Cardiac muscle cell (in vitro differentiated cells and primary cell): ENCODE results near the gene NADK2. TPM values are rescaled to one million over a fixed set of nuclear protein-coding genes. Genes with fewer than 3 reads are reported as not detected.

Source experiments
- DNase-seq, 2 donors: peaks; one replicate each; pipeline versions ENCODE4 v3.0.0 to v3.0.0-alpha.2; 2010 to 2017; ENCODE audit warnings: low read depth in 1 of 2, low spot score in 1 of 2
- H3K27ac ChIP-seq: fragments of 200-600 bp; sonication (generic); 2 replicates; pipeline ENCODE4 v1.5.1; 2016
- H3K27me3 ChIP-seq: fragments of 200-600 bp; sonication (generic); 2 replicates; pipeline ENCODE4 v1.6.0; 2016; ENCODE audit warnings: control low read depth
- H3K36me3 ChIP-seq: fragments of 200-600 bp; sonication (generic); 2 replicates; pipeline ENCODE4 v1.5.1; 2016; ENCODE audit warnings: control low read depth
- H3K4me1 ChIP-seq: fragments of 200-600 bp; sonication (generic); 2 replicates; pipeline ENCODE4 v1.8.1; 2017; ENCODE audit warnings: low read depth, mild to moderate bottlenecking, mixed run types
- H3K4me3 ChIP-seq: fragments of 200-600 bp; sonication (generic); 2 replicates; pipeline ENCODE4 v1.5.1; 2016; ENCODE audit warnings: mild to moderate bottlenecking
- H3K9me3 ChIP-seq: fragments of 200-600 bp; sonication (generic); 2 replicates; pipeline ENCODE4 v1.5.1; 2017; ENCODE audit warnings: low read depth, mild to moderate bottlenecking, control low read depth
- polyA plus RNA-seq: library from polyadenylated mRNA; unstranded; fragments of >200 nt; fragmentation: Nextera tagmentation; extraction: Ambion mirVana; gene quantifications from 2 replicates; pipeline ENCODE4 v1.2.1, GENCODE V29; 2016
- total RNA-seq: library from RNA; depleted of rRNA; stranded (reverse); fragments of >200 nt; gene quantifications from 2 replicates; pipeline ENCODE4 v1.2.3, GENCODE V29; 2016
- TF ChIP-seq, protein P1 (sequence below): IDR thresholded peaks from 2 replicates; pipeline ENCODE4 v1.5.1; 2012; ENCODE audit warnings: low read depth, mild to moderate bottlenecking, low read length

NADK2 gene
- total and polyA plus RNA-seq, 2 experiments from 2014 or later, result 37.8 to 41.3 TPM

- Histone ChIP-seq H3K4me1 (peaks cover 9% of the 10 kb centered on the region), H3K27me3 (no peaks in the 10 kb centered on the region), H3K9me3 (no peaks in the 10 kb centered on the region), H3K36me3 (no peaks in the 10 kb centered on the region), H3K4me3 (no peak overlapping the region), H3K27ac (no peak overlapping the region)
- DNase-seq, result peak in 1 of 2 donors; percentile 25
- TF ChIP-seq, protein P1, sequence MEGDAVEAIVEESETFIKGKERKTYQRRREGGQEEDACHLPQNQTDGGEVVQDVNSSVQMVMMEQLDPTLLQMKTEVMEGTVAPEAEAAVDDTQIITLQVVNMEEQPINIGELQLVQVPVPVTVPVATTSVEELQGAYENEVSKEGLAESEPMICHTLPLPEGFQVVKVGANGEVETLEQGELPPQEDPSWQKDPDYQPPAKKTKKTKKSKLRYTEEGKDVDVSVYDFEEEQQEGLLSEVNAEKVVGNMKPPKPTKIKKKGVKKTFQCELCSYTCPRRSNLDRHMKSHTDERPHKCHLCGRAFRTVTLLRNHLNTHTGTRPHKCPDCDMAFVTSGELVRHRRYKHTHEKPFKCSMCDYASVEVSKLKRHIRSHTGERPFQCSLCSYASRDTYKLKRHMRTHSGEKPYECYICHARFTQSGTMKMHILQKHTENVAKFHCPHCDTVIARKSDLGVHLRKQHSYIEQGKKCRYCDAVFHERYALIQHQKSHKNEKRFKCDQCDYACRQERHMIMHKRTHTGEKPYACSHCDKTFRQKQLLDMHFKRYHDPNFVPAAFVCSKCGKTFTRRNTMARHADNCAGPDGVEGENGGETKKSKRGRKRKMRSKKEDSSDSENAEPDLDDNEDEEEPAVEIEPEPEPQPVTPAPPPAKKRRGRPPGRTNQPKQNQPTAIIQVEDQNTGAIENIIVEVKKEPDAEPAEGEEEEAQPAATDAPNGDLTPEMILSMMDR, result no peak
Measured at GRCh38 chr5:36147681-36148080, 94.0 kb downstream of the NADK2 start.

DNA sequence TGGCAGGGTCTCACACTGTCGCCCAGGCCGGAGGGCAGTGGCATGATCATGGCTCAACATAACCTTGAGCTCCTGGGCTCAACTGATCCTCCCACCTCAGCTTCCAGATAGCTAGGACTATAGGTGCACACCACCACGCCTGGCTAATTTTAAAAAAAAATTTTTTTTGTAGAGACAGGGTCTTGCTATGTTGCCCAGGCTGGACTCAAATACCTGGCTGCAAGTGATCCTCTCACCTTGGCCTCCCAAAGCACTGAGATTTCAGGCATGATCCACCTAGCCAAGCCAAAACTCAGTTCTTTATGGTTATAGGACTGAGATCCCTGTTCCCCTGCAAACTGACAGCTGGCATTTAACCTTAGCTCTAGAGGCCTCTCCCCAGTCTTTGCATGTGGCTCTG is 95.3 kb downstream of the NADK2 start:
- Histone ChIP-seq H3K27ac (no peak overlapping the region), H3K36me3 (peaks cover 11% of the 10 kb centered on the region), H3K9me3 (no peaks in the 10 kb centered on the region), H3K4me1 (peaks cover 9% of the 10 kb centered on the region), H3K4me3 (no peak overlapping the region), H3K27me3 (no peaks in the 10 kb centered on the region)
- TF ChIP-seq, protein P1, result no peak
- no peak for DNase-seq

- no peaks in the 10 kb centered on the region for H3K27me3 ChIP-seq
- H3K4me3 ChIP-seq, result no peak overlapping the region
- H3K4me1 ChIP-seq, result peaks cover 5% of the 10 kb centered on the region
- H3K36me3 ChIP-seq, result peaks cover 15% of the 10 kb centered on the region
- DNase-seq, result no peak
- no peaks in the 10 kb centered on the region for H3K9me3 ChIP-seq
- no peak overlapping the region for H3K27ac ChIP-seq
- TF ChIP-seq, protein P1, result no peak
Measured at GRCh38 chr5:36145311-36145710, 96.4 kb downstream of the NADK2 start.

Other genes starting within 250 kb of the NADK2 start
- 2.8 and 4.4 TPM in 2 replicates for gene UGT3A2, start 175.0 kb downstream of the NADK2 start, total RNA-seq
- gene UGT3A2, start 175.0 kb downstream of the NADK2 start, polyA plus RNA-seq, result 2.6 and 11.6 TPM in 2 replicates
- 9.3 and 15.6 TPM in 2 replicates for gene LMBRD2, start 90.0 kb downstream of the NADK2 start, total RNA-seq
- gene LMBRD2, start 90.0 kb downstream of the NADK2 start, polyA plus RNA-seq, result 3.9 and 5.4 TPM in 2 replicates
- 36.1 and 57.5 TPM in 2 replicates for gene SKP2, start 89.8 kb downstream of the NADK2 start, total RNA-seq
- 30.3 and 38.0 TPM in 2 replicates for gene SKP2, start 89.8 kb downstream of the NADK2 start, polyA plus RNA-seq
- gene RANBP3L, start 60.0 kb upstream of the NADK2 start, total RNA-seq, result 0.57 and 0.85 TPM in 2 replicates
- gene RANBP3L, start 60.0 kb upstream of the NADK2 start, polyA plus RNA-seq, result 0.21 and 0.48 TPM in 2 replicates